Smooth muscle cell (in vitro differentiated cells): ENCODE measurements around the gene P2RY1. TPM values are rescaled to one million over a fixed set of nuclear protein-coding genes. Genes with fewer than 3 reads are reported as not detected.
A peak's percentile ranks its signal among the peaks of the same experiment; 100 is the strongest.

ENCODE experiments used
- DNase-seq: peaks from one replicate; lab custom pipeline; 2025; ENCODE audit not compliant: unreplicated experiment; lab: John Stamatoyannopoulos, UW
- H2AFZ ChIP-seq: fragments of 200-600 bp; sonication (generic); 2 replicates; pipeline ENCODE4 v1.6.0; 2016; ENCODE audit warnings: antibody characterized with exemption, low read depth, mild to moderate bottlenecking
- H3F3A ChIP-seq: fragments of 200-600 bp; sonication (generic); 2 replicates; pipeline ENCODE4 v1.6.0; 2017; ENCODE audit warnings: antibody characterized with exemption, low read depth
- H3K27ac ChIP-seq: fragments of 200-600 bp; sonication (generic); 2 replicates; pipeline ENCODE4 v1.5.1; 2016; ENCODE audit warnings: low read depth, mild to moderate bottlenecking
- H3K27me3 ChIP-seq: fragments of 200-600 bp; sonication (generic); 2 replicates; pipeline ENCODE4 v1.6.1; 2016; ENCODE audit warnings: low read depth, mild to moderate bottlenecking
- H3K36me3 ChIP-seq: fragments of 200-600 bp; sonication (generic); 2 replicates; pipeline ENCODE4 v1.5.1; 2016; ENCODE audit warnings: low read depth
- H3K4me1 ChIP-seq: fragments of 200-600 bp; sonication (generic); 2 replicates; pipeline ENCODE4 v1.5.1; 2016; ENCODE audit warnings: low read depth
- H3K4me2 ChIP-seq: fragments of 200-600 bp; sonication (generic); 2 replicates; pipeline ENCODE4 v1.6.0; 2016; ENCODE audit warnings: mild to moderate bottlenecking
- H3K4me3 ChIP-seq: fragments of 200-600 bp; sonication (generic); 2 replicates; pipeline ENCODE4 v1.5.1; 2016; ENCODE audit warnings: mild to moderate bottlenecking
- H3K79me2 ChIP-seq: fragments of 200-600 bp; sonication (generic); 2 replicates; pipeline ENCODE4 v1.6.0; 2016; ENCODE audit warnings: low read depth, mild to moderate bottlenecking
- H3K9ac ChIP-seq: fragments of 200-600 bp; sonication (generic); 2 replicates; pipeline ENCODE4 v1.6.0; 2016; ENCODE audit warnings: low read depth
- H3K9me3 ChIP-seq: fragments of 200-600 bp; sonication (generic); replicated peaks from 2 replicates; pipeline ENCODE4 v1.5.1; 2016; ENCODE audit warnings: low read depth
- H4K20me1 ChIP-seq: fragments of 200-600 bp; sonication (generic); 2 replicates; pipeline ENCODE4 v1.6.0; 2016; ENCODE audit warnings: low read depth
- WGBS: methylation state at CpG from one replicate; pipeline ENCODE4 v1.1.7; 2016; ENCODE audit warnings: low lambda C conversion rate; 5-methylcytosine and 5-hydroxymethylcytosine counted together
- polyA plus RNA-seq: library from polyadenylated mRNA; unstranded; fragments of >200 nt; fragmentation: Nextera tagmentation; extraction: Ambion mirVana; gene quantifications from 2 replicates; pipeline ENCODE4 v1.2.1, GENCODE V29; 2016
- total RNA-seq: library from RNA; depleted of rRNA; stranded (reverse); fragments of >200 nt; gene quantifications from 2 replicates; pipeline ENCODE4 v1.2.3, GENCODE V29; 2014
- TF ChIP-seq, protein P1 (sequence below): fragments of 200-600 bp; sonication (generic); IDR thresholded peaks from 2 replicates; pipeline ENCODE4 v1.5.1; 2017; ENCODE audit warnings: borderline replicate concordance, mild to moderate bottlenecking, antibody characterized with exemption; ENCODE audit not compliant: insufficient read depth, poor library complexity, severe bottlenecking

Gene P2RY1
- total and polyA plus RNA-seq, 2 experiments from 2014 or later = 3.9 to 7.9 TPM

GRCh38 chr3:152825566-152825965, 9.4 kb upstream of the P2RY1 start:
- no peaks in the 10 kb centered on the region for H4K20me1 ChIP-seq
- H3K27ac ChIP-seq = peak overlapping the region; percentile 14
- peak overlapping the region; percentile 55 for H2AFZ ChIP-seq
- peaks cover 18% of the 10 kb centered on the region for H3F3A ChIP-seq
- no peaks in the 10 kb centered on the region for H3K36me3 ChIP-seq
- no peak overlapping the region for H3K4me2 ChIP-seq
- H3K4me3 ChIP-seq = no peak overlapping the region
- no peaks in the 10 kb centered on the region for H3K27me3 ChIP-seq
- H3K9ac ChIP-seq = no peak overlapping the region
- peaks cover 3% of the 10 kb centered on the region for H3K4me1 ChIP-seq
- DNase-seq = no peak
- H3K79me2 ChIP-seq = no peaks in the 10 kb centered on the region
- TF ChIP-seq, protein P1, sequence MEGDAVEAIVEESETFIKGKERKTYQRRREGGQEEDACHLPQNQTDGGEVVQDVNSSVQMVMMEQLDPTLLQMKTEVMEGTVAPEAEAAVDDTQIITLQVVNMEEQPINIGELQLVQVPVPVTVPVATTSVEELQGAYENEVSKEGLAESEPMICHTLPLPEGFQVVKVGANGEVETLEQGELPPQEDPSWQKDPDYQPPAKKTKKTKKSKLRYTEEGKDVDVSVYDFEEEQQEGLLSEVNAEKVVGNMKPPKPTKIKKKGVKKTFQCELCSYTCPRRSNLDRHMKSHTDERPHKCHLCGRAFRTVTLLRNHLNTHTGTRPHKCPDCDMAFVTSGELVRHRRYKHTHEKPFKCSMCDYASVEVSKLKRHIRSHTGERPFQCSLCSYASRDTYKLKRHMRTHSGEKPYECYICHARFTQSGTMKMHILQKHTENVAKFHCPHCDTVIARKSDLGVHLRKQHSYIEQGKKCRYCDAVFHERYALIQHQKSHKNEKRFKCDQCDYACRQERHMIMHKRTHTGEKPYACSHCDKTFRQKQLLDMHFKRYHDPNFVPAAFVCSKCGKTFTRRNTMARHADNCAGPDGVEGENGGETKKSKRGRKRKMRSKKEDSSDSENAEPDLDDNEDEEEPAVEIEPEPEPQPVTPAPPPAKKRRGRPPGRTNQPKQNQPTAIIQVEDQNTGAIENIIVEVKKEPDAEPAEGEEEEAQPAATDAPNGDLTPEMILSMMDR = no peak
- H3K9me3 ChIP-seq = no peaks in the 10 kb centered on the region

DNA sequence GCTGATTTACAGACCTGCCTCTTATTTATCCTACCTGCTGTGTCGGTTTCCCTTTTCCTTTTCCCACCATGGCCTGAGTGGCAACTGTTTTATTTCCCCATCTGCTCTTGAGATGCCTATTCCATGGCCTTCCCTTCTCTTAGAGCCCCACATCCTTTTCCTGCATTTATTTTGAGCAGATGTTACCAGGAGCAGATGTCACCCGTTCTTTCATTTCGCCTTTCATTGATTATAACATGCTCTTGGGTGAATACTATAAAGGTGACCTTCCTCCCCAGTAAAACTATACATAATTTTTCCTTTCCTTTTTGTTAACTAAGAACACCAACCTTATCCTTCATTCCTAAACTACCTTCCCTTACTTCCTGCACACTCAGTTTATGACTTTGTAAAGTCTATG, 8.5 kb upstream of the P2RY1 start:
- Histone ChIP-seq H4K20me1 (no peaks in the 10 kb centered on the region), H2AFZ (no peak overlapping the region), H3K4me2 (no peak overlapping the region), H3K4me3 (no peak overlapping the region), H3F3A (peaks cover 18% of the 10 kb centered on the region), H3K9me3 (no peaks in the 10 kb centered on the region), H3K79me2 (no peaks in the 10 kb centered on the region), H3K36me3 (no peaks in the 10 kb centered on the region), H3K9ac (no peak overlapping the region), H3K27me3 (no peaks in the 10 kb centered on the region), H3K4me1 (peaks cover 3% of the 10 kb centered on the region), H3K27ac (no peak overlapping the region)
- DNase-seq = no peak
- 95% methylated on average over 3 of the region's 3 CpGs for WGBS
- TF ChIP-seq, protein P1 = no peak

DNA sequence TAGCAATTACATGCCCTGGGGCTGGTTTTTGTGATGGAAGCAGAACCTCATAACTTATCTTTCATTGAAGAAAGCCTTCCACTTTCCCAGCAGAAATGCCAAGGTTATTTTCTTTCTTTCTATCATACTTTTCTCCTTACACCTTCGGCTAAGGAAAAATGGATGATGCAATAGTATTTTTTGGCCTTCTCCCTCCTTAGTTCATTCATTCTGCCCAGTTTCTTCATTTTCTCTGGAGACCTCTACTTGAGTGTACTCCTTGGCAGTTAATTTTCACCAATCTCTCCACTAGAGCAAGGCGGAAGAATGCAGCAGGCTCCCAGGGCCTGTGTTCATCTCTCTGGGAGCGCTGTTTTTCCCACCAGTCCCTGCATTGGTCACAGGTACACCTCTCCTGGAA, 7.6 kb upstream of the P2RY1 start:
- no peak overlapping the region for H3K4me3 ChIP-seq
- H3K27ac ChIP-seq = no peak overlapping the region
- H3K4me2 ChIP-seq = no peak overlapping the region
- WGBS = 92% methylated on average over 3 of the region's 3 CpGs
- no peaks in the 10 kb centered on the region for H3K9me3 ChIP-seq
- H3K4me1 ChIP-seq = peaks cover 3% of the 10 kb centered on the region
- H3K36me3 ChIP-seq = no peaks in the 10 kb centered on the region
- H2AFZ ChIP-seq = no peak overlapping the region
- TF ChIP-seq, protein P1 = no peak
- no peaks in the 10 kb centered on the region for H4K20me1 ChIP-seq
- H3K9ac ChIP-seq = no peak overlapping the region
- no peaks in the 10 kb centered on the region for H3K79me2 ChIP-seq
- no peak for DNase-seq
- no peaks in the 10 kb centered on the region for H3K27me3 ChIP-seq
- H3F3A ChIP-seq = peaks cover 18% of the 10 kb centered on the region

- no peak overlapping the region for H3K4me2 ChIP-seq
- H3K9me3 ChIP-seq = no peaks in the 10 kb centered on the region
- H2AFZ ChIP-seq = no peak overlapping the region
- H4K20me1 ChIP-seq = no peaks in the 10 kb centered on the region
- no peak overlapping the region for H3K4me3 ChIP-seq
- WGBS = 91% methylated on average over 4 of the region's 4 CpGs
- peaks cover 15% of the 10 kb centered on the region for H3F3A ChIP-seq
- no peaks in the 10 kb centered on the region for H3K36me3 ChIP-seq
- H3K9ac ChIP-seq = no peak overlapping the region
- H3K27me3 ChIP-seq = no peaks in the 10 kb centered on the region
- DNase-seq = no peak
- TF ChIP-seq, protein P1 = no peak
- H3K27ac ChIP-seq = no peak overlapping the region
- peaks cover 3% of the 10 kb centered on the region for H3K4me1 ChIP-seq
- no peaks in the 10 kb centered on the region for H3K79me2 ChIP-seq
Observed at GRCh38 chr3:152828075-152828840, 6.7 kb upstream of the P2RY1 start.
